Measurements from ENCODE around the gene NR2F1-AS1. TPM values are rescaled to one million over a fixed set of nuclear protein-coding genes. Genes with fewer than 3 reads are reported as not detected.

The NR2F1-AS1 gene
- total and polyA plus RNA-seq, 9 of the 15 experiments (the other 6 are each of a cell fraction or from before 2014, with no cell fraction given): not detected

GRCh38 chr5:93359960-93360305 is 221.1 kb downstream of the NR2F1-AS1 start (continued):
- TF ChIP-seq AFF4 (CRISPR knock-in tag; IDR thresholded peaks at IDR 0.05) (no peak), ZHX1 (conservative IDR thresholded peaks at IDR 0.05; ENCODE audit: low read length) (no peak), GABPB1 (CRISPR knock-in tag; IDR thresholded peaks at IDR 0.05) (no peak), TEAD2 (tag; IDR thresholded peaks at IDR 0.05) (no peak), ZNF384 (IDR thresholded peaks at IDR 0.05; ENCODE audit: low read depth, low read length) (no peak)

MicroRNAs within 50 kb of the gene (microRNA counts, 767-probe panel; counts per million panel counts)
- microRNA hsa-miR-2277-3p: not detected
- microRNA hsa-miR-2277-5p: not detected

Other genes with a start within 250 kb of the NR2F1-AS1 start
- not detected in 2 replicates for gene NR2F1, start 2.0 kb upstream of the NR2F1-AS1 start, total RNA-seq (2014; rRNA removed)
- gene NR2F1, start 2.0 kb upstream of the NR2F1-AS1 start, total RNA-seq (2014; rRNA removed; fragmentation: Illumina TruSeq; extraction: Trizol): not detected in 2 replicates
- not detected in 2 replicates for gene NR2F1, start 2.0 kb upstream of the NR2F1-AS1 start, total RNA-seq (2015; rRNA removed; fragmentation: Illumina TruSeq; extraction: Trizol)
- 0.04 and 0.18 TPM in 2 replicates for gene NR2F1, start 2.0 kb upstream of the NR2F1-AS1 start, total RNA-seq (2021)
- gene NR2F1, start 2.0 kb upstream of the NR2F1-AS1 start, polyA plus RNA-seq (2011; rRNA removed): 0.12 TPM in 1 of 2 replicates, not detected in the other
- gene NR2F1, start 2.0 kb upstream of the NR2F1-AS1 start, polyA plus RNA-seq (2014; fragmentation: Illumina TruSeq; extraction: Trizol): not detected in 2 replicates
- gene NR2F1, start 2.0 kb upstream of the NR2F1-AS1 start, polyA plus RNA-seq (2014; fragmentation: Nextera tagmentation; extraction: Ambion mirVana): not detected
- gene NR2F1, start 2.0 kb upstream of the NR2F1-AS1 start, polyA plus RNA-seq (2014; rRNA removed): not detected in 2 replicates
- 0.16 and 0.18 TPM in 2 replicates for gene POU5F2, start 160.4 kb upstream of the NR2F1-AS1 start, total RNA-seq (2014; rRNA removed)
- 0.38 and 0.40 TPM in 2 replicates for gene POU5F2, start 160.4 kb upstream of the NR2F1-AS1 start, total RNA-seq (2014; rRNA removed; fragmentation: Illumina TruSeq; extraction: Trizol)
- 0.40 and 0.49 TPM in 2 replicates for gene POU5F2, start 160.4 kb upstream of the NR2F1-AS1 start, total RNA-seq (2015; rRNA removed; fragmentation: Illumina TruSeq; extraction: Trizol)
- gene POU5F2, start 160.4 kb upstream of the NR2F1-AS1 start, total RNA-seq (2021): 0.20 TPM in 2 replicates
- 0.04 and 0.08 TPM in 2 replicates for gene POU5F2, start 160.4 kb upstream of the NR2F1-AS1 start, polyA plus RNA-seq (2011; rRNA removed)
- not detected in 2 replicates for gene POU5F2, start 160.4 kb upstream of the NR2F1-AS1 start, polyA plus RNA-seq (2014; fragmentation: Illumina TruSeq; extraction: Trizol)
- under 1 TPM in 1 of 2 experiments, not detected in 1; 0.01 TPM for gene POU5F2, start 160.4 kb upstream of the NR2F1-AS1 start, polyA plus RNA-seq (2014; fragmentation: Nextera tagmentation; extraction: Ambion mirVana)
- 0.01 and 0.04 TPM in 2 replicates for gene POU5F2, start 160.4 kb upstream of the NR2F1-AS1 start, polyA plus RNA-seq (2014; rRNA removed)

All from K562 (cell line).